GM21723 (cell line): ENCODE measurements around the gene MYBBP1A.

ENCODE experiments used
- ATAC-seq: cut with Tn5 transposase; IDR thresholded peaks from one replicate; pipeline ENCODE4 v1.9.1; 2021; ENCODE audit warnings: mild to moderate bottlenecking, moderate library complexity; ENCODE audit not compliant: unreplicated experiment

The MYBBP1A gene

DNA sequence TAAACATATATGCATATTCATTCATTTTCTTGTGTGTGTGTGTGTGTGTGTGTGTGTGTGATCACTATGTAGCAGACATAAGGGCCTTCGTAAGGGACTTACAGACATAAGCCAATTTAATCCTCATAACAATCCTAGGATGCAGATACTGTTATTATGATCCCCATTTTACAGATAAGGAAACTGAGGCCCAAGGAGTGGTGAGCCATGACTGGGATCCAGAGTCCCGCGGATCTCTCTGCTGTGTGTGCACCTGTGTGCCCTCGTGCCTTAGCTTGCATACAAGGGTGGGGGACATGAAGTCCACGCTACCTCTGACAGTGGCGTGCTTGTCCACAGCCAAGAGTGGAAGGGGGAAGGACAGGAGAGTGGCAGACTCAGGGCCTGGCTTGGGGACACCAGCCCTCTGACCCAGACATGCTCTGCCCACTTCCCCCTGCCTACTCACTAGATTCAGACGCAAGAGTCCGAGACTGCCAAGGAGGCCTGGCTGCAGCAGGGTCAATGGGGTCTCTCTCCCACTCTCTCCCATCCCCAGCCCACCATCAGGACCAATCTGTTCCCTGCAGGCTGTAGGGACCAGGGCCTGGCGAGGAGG, 19.4 kb upstream of the MYBBP1A start:
- ATAC-seq: no peak

DNA sequence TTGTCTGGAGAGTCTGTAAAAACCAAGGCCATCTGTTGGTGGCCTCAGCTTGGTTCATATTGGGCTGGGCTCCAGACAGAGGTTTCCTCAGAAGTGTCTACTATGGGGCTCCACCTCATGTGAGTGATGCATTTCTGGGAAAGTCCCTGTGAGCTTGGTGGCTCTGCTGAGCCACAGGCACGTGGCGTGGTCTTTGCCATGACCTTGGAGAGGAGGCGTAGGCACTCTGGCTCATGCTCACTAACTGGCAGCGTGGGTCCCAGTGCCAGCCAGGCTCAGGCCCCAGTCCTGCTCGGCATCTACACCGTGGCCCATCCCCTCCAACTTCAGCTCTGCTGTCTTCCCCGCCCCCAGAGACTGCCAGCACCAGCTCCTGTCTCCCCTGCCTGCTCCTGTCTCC, 18.5 kb upstream of the MYBBP1A start:
- ATAC-seq: no peak

DNA sequence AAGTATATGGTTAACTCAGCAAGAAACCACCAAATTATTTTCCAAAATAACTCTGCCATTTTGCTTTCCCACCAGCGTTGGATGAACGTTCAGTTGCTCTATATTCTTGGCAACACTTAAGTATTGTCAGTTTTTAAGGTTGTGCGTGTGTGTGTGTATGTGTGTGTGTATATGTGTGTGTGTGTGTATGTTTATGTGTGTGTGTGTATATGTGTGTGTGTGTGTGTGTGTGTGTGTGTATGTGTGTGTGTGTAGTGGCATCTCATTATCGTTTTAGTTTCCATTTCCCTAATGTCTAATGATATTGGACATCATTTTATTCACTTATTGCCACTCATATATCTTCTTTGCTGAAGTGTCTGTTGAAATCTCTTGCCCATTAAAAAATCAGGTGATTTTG, 17.9 kb upstream of the MYBBP1A start:
- no peak for ATAC-seq

DNA sequence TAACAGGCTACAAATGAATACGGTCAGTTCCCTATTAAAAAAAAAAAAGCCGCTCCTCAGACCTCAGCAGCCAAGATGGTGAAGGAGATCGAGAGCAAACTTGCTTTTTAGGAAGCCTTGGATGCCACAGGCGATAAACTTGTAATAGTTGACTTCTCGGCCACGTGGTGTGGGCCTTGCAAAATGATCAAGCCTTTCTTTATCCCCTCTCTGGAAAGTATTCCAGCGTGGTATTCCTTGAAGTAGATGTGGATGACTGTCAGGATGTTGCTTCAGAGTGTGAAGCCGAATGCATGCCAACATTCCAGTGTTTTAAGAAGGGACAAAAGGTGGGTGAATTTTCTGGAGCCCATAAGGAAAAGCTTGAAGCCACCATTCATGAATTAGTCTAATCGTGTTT, 16.9 kb upstream of the MYBBP1A start:
- ATAC-seq: no peak

DNA sequence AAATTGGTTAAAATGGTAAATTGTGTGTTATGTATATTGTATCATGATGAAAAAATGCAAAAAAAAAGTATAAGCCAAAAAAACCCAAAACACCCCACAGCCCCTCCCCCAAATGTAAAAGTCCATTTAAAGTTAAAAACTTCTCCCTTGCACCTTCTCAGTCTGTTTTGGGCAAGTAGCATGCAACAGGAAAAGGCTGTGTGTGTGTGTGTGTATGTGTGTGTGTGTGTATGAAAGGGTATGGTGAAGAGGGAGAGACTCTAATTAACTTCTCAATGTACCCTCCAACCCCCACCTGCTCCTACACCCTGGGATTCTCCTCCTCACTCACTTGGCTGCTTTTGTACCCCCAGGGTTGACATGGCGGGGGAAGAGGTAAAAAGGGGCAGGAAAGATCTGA, 14.4 kb upstream of the MYBBP1A start:
- no peak for ATAC-seq

DNA sequence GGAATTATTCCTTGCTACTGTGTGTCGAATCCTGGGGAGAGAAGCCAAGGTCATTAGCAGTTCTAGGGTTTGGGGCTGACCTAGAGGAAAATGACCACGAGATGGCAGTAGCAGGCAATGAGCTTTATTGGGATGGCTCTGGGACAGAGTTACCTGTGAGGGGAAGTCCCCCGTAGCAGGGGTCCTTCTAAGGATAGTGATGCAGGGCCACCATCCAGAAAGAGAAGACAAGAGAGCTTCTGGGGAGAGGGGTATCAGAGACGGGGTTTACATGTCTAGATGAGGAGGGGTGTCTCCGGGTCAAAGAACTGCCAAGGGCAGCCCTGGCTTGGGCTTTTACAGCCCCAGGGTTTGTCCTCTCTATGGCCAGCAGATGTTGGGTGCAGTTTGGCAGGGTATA, 11.6 kb upstream of the MYBBP1A start:
- no peak for ATAC-seq

DNA sequence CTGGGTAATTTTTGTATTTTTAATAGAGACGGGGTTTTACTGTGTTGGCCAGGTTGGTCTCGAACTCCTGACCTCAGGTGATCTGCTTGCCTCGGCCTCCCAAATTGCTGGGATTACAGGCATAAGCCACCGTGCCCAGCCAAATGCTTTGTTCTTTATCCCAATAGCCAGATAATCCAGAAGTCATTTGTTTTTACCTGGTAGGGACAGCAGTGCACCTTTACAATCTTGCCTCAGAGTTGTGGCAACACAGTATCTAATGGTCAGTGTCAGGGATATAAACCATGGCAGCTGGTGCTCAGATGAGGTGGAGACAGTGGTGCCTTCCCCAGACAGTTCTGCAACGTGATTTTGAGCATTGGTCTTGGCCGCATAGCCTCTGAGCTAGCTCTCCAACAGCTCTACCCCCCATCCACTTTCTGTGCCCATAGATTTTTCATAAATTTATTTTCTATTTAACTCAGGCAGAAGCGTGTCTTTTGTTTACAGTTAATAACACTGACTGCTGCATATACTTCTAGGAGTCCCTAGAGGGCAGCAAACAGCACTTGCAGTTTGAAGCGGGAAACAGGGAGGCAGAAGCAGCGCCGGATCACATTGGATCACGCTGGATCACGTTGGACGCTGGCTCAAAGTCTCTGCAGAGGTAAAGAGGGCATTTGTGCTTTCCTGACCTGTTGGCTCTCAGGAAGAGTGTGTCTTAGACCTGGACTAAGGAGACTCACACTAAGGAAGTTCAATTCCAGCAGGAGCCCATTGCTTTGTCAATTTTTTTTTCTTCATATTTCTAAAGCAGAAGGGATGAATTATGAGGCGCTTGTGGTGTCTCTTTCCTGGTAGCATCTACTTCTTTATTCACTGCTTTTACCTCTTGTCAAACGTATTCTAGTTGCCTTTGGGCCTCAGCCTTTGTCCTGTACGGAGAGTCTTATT, 10.3 kb upstream of the MYBBP1A start:
- no peak for ATAC-seq

DNA sequence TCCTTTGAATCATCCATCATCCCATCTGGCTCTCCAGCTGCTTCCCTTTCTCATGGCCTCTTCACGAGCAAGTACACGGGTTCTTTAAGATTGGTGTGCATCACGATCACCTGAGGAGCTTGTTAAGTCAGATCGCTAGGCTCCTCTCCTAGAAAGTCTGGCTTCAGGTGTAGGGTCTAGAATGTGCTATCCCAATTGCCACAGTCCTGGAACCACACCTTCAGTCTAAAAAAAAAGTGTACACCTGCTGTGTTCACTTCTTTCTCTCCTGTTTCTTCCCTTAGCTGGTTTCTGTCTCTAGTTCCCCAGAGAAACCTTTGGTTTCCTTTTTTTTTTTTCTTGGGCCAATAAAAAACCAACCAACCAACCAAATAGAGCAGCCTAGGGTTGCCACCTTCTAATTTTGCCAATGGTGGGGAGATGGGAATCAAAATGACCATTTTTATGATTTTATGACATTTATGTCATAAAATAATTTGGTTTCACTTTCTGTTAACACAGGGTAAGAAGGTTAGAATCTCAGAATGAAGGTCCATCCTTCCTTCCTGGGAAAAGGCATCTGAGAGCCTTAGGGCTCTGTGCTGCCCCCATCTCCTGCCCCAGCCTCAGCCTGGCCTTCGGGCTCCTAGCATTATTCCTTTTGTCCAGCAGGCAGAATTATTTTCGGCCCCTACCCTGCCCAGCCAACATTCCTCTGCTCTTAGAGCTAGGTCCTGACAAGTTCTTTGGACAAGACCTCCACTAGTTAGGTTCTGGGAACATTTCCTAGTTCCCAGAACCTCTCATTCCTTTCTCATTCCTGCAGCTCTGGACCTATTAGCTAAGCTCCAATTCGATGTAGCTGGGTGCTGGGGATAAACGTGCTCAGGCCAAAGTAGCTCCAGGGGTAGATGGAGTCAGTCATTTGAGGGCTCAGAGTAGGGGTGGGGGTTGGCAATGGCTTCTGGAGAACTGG, 7.1 kb upstream of the MYBBP1A start:
- no peak for ATAC-seq

DNA sequence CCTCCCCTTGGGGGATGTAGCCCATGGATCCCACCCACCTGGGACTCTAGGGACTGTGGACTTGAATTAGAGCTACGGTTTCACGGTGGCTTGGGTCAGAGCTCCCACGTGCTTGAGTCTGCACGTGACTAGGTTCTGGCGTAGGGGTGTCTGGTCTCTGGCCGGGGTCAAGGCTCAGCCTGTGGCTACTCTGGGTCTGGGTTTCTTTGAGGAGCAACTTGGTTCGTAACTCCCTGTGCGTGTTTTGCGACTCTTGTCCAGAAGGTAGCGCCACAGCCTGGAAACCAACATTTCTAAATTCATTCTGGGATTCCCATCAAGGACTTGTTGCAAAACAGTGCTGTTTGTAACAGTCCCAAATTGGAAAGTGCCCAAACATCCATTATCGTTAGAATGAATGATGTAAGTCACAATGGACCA, 5.7 kb upstream of the MYBBP1A start:
- no peak for ATAC-seq

DNA sequence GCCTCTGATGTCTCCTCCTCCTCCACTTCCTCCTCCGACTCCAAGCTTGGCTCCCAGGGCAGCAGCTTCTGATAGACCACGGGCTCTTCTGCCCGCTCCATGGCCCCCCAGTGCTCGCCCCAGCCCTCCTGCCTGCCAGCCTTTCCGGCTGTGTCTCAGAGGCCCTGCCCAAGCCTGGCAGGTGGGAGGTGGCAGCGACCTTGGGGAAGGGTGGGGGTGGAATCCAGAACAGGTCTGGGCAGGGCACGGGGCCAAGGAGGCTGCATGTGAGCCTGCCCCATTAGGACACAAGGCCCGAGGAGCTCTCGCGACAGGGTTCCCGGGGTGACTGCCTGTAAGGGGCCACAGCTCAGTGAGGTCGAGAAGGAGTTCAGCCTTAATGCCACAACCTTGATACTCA, 5.2 kb upstream of the MYBBP1A start, which contains the start of gene GGT6:
TSS of gene GGT6 (minus strand) at position 157 of the 400 bp plus-strand sequence. CDS start at position 101, 56 bp downstream.
- no peak for ATAC-seq

DNA sequence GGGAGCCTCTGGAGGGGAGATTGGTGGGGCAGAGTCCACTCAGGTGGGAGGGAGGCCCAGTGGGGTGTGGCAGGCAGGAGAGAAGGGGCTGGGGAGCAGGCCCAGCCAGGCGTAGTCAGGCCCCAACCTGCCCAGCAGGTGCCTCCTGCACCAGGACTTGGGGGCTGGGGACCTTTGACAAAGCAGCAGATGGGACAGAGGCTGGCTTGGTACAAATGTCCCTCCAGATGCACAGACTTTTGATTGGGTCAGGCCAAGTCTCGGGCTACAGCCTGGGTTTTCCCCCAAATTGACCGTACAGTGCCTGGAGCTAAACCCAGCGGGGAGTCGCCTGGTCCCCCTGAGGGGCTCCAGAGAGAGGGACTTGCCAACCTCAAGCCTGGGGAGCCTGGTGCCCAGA, 4.8 kb upstream of the MYBBP1A start:
- no peak for ATAC-seq

DNA sequence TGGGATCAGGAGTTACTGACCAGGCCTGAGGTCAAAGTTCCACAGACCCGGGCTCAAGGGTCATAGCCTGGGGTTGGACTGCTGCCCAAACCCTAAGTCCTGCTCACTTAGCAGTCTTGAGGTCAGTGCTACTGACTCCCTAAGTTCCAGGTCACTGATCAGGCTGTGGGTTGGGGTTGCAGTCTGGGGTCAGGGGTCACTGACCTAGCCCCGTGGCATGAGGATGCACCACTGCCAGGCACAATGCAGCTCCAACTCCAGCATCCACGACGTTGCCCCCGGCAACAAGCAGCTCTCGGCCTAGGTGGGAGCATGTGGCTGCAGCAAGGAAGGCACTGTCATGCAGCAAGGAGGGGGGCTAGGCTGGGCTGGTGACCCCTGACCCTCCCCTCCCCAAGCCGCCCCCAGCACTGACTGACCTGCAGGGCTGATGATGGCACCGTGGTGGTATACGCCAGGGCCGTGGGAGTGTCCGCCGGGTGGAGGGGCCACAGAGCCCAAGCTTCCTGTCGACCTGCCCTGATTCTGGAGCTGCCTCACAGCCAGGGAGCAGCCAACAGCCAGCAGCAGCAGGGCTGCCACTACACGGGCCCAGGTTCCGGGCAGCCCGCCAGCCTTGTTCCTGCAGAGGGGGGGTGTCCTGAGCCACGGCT, 4.1 kb upstream of the MYBBP1A start:
- no peak for ATAC-seq

DNA sequence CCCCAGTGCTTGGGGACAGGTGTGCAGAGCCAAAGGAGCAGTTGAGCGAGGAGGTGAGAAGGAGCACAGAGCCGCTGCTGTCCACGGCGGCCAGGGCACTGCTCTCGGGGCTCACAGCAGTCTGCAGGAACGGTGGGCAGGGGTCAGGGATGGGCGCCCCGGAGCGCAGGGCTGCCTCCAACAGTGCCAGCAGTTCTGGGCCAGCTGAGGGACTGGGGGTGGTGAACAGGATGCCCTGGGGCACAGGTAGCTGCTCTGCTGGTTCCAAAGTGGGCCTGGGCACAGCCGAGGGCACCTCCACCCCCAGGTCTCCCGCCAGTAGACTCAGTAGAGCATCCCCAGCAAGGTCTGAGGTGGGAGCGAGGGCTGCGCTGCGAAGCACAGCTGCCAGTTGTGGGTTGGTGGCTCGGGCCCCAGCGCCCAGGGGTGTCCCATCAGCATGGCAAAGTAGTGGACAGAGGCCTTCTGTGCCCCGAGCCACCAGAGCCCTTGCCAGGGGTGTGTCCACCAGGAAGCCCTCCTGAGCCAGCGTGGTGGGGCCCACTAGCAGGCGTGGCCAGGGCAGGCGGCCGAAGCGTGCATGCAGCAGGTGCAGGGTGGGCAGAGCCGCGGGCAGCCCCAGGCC, 3.3 kb upstream of the MYBBP1A start:
- no peak for ATAC-seq

DNA sequence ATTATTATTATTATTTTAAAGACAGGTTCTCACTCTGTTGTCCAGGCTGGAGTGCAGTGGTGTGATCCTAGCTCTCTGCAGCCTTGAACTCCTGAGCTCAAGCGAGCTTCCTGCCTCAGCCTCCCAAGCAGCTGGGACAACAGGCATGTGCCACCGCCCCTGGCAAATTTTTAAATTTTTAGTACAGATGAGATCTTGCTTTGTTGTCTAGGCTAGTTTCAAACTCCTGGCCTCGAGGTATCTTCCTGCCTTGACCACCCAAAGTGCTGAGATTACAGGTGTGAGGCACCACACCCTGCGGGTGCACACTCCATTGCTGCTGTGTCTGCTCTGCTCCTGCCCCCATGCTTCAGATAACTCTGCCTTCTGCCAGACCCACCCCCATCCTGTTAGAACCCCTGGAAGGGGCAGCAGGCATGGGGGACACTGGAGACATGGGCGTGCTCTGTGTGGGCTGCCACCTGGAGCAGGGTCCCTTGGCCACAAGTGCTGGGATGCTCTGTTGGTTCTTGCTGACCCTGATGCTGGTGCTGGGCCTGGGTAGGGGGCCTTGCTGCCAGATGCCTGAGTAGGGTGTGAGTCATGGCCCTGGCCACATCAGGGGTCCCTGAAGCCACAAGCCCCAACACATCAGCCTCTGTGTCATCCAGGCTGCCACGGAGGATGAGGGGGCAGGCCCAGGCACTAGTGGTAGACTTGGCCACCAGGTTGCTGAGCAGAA, 2.6 kb upstream of the MYBBP1A start:
- no peak for ATAC-seq

DNA sequence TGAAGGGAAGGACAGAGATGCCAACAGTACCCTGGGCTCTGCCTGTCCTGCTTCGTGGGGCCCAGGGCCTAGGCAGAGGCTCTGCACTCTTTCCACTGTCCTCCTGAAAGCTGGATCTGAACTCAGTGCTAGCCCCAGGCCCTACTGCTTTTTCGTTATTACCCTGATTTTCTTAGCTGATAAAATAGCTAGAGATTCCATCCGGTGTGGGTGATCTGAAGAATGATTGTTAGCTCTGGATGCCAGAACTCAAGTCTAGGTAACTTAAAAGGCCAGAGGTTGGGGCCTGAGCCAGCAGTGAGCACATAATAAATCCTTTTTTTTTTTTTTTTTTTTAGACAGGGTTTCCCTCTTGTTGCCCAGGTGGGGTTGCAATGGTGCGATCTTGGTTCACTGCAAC, 1.8 kb upstream of the MYBBP1A start:
- ATAC-seq: no peak

DNA sequence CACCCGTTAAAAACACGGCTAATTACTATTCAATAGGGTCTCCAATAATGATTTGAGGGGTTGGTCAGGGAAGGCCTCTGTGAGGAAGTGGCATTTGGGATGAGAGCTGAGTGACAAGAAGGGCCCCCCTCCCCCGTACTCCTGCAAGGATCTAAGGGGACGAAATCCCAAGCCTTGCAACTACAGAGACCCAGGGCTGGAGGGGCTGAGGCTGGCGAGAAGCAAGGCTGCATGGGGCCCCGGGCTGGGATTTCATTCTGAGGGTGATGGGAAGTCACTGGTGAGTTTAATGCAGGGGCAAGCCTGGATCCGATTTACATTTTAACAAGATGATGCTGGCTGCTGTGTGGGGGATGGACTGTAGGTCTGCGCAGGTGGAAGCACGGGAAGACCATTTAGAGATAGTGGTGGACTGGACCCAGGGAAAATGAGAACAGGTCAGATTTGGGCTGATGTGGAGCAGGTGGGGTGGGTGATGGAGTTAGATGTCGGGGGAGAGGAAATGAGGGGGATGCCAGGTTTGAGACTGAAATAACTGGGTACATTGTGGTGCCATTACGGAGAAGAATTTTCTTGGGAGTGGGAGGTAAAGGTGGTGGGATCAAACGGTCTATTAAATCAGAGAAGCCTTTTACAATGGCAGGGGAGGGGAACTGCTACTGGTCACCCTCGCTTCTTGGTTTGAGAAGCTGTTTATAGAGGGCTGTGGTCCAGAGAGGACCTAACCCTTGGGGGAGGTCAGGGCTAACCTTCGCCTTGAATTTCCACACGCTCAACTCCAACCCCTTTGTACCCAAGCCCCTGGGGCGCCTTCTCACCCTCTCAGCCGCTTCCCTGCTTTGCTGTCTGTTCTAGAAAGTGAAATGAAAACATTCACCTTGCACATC, 932 bp upstream of the MYBBP1A start:
- ATAC-seq: no peak

DNA sequence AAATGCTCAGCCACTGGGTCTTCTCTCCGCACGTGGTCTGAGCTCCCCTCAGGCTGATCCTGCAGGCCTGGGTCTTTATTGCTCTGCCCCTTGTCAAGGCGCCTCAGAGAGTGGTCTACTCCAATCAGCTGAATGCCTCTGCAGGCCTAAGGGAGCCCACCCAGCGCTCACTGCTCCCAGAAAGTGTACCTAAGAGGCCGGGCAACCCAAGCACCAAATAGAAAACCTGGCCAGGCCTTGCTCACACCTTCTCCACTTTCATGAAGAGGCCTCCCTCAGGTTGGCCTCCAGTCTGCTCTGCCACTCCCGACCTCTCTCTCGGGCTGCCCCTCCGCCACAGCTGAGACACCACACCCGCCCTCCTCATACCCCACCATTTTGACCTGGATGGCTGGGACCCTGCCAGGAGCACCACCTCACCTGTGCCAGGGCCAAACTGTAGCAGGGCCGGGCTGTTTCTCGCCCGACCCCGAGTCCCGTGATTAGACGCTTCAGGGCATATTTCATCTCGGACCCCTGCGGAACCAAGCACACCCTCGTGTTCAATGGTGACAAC, 665 bp downstream of the MYBBP1A start:
- no peak for ATAC-seq

DNA sequence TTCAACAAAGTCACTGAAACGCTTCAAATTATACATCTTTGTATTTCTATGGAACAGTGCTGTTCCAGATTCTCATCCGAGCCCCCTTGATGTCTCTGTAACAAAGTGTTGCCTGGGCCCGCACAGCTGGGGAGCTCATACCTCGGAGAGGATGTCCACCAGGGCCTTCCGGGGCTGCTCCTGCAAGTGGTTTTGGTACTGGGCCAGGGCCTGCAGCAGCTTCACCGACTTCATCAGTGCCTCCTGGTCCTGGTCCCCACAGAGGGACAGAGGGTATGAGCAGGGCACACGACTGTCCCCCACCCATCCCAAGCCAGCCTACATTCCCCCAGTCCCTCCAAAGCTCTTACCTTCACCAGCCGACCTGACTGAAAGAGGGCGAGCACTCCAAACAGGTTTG, 1.5 kb downstream of the MYBBP1A start:
- ATAC-seq: no peak
